NCI-H2196 treated with DMSO at 0.1 percent for 48 hours (cell line): ENCODE results near the gene EIF4G1.

Experiments
- DNase-seq: peaks from one replicate; lab custom pipeline; 2025; ENCODE audit not compliant: unreplicated experiment; lab: John Stamatoyannopoulos, UW

The EIF4G1 gene

DNA sequence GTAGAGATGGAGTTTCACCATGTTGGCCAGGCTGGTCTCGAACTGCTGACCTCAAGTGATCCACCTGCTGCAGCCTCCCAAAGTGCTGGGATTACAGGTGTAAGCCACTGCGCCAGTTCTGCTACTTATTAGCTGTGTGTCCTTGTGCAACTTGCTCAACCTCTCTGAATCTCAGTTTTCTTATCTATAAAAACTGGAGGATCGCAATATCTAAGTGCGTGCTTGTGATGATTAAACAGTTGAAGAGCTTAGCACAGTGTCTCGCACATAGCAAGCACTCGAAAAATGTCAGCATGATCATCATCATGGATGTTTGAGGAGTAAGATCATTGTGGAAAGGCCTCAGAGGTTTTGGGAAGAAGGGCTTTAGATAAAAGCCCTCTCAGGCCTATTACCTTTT, 36.2 kb downstream of the EIF4G1 start:
- no peak for DNase-seq

- no peak for DNase-seq
Observed at GRCh38 chr3:184351511-184352148, 37.2 kb downstream of the EIF4G1 start.

DNA sequence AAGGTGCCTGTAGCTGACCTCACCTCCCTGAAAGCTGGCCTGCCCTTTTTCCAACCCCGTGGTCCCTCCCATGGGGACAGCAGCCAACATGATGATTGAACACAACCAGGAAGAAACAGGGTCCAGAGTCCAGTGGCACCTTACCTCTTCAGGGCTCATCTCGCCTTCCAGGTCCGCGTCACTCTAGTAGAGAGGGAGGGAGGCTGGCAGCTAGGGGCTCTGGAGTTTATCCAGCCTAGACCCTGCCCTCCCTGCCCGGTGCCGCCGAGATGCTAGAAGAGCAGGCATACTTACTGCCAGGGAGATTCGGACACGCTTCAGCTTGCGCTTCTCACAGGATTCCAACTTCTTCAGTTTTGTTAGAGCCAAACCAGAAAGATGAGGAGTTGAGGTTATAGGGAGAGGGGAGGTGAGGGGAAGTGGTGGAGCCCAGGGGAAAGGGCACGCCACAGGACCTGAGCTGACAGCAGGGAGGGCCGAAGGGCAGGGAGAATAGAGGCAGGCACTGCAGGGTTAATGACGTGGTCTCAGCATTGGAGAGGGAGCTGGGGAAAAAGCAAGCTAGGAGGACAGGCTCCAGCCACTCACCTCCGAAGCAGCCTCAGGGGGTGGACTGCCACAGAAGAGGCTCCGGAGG, 37.9 kb downstream of the EIF4G1 start:
- peak; percentile 46 for DNase-seq

- DNase-seq: no peak
Observed at GRCh38 chr3:184352897-184353545, 38.6 kb downstream of the EIF4G1 start.

- DNase-seq: no peak
Observed at GRCh38 chr3:184353546-184353941, 39.1 kb downstream of the EIF4G1 start.

DNA sequence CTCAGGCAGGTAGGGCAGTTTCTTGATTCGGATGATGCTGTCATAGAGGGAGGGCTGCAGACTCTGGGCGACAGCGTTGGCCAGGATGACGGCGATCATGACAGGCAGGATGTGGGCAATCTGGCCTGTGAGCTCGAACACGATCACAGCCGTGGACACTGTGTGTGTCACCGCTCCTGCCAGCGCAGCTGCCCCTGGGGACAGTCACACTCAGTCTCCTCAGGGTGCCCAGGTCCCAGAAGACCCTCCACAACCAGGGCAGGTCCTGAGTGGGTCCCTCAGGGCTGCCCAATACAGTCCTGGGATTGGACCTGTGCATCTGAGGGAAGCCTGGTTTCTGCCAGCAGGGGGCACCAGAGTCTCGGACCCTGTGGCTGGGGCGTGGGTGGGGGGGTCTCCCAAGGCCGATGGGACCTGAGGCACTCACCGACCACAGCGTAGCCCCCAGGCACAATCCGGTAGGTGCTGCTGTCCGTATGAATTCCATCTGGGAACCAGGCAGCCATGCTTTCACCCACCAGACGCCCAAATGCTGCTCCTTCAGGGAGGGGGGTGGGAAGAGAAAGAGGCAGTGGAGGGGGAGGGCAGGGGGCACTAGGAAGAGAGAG, 39.8 kb downstream of the EIF4G1 start:
- DNase-seq: no peak

DNA sequence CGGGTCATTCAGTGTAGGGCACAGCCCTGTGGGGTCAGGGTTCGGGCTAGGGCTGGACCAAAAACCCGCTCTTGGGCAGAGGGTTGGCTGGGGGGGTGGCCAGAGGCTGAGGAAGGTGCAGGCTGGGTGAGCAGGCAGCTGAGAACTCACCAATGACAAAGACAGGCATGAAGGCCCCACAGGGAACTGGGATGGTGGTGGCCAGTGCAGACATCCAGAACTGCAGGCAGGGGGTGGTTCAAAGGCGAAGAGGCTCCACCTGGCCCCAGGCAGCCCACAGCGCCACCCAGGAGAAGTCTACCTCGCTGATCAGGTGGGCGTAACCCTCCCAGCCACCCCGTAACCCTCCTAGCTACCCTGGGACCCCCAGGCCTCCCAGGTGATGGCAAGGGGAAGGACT, 40.3 kb downstream of the EIF4G1 start:
- DNase-seq: no peak

DNA sequence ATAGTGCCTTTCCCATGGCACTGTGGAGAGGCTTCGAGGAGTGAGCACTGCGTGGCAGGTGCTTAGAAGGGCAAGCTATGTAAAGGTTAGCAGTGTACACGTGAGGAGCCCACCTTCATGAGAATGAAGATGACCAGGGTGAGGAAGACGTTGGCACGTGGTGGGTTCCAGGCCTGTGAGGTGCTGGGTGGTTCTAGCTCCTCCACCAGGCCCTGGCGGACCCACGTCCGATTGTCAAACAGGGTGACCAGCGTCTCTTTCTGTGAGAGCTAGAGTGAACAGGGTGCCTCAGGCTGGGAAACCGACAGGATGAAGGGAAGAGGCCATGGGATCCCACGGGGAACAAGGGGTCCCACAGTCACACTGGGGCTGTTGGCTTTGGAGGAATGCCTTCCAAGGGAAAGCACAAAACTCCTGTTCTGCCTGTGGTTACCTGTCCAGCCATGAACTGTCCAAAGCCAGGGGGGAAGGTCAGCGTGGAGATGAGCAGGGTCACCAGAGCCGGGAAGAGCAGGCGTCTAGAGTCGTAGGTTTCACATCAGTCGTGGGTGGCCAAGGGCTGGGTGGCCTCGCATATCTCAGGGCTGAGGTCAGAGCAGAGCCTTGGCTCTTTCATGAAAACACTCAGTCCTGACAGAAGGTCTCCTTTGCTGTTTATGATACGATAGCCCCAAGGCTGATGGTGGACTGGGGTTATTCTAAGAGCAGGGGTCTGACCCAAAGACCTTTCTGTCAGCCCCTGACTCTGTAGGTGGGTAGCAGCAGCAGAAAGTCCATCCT, 41.0 kb downstream of the EIF4G1 start:
- no peak for DNase-seq

GRCh38 chr3:184357248-184358123, 43.1 kb downstream of the EIF4G1 start:
- DNase-seq: no peak

DNA sequence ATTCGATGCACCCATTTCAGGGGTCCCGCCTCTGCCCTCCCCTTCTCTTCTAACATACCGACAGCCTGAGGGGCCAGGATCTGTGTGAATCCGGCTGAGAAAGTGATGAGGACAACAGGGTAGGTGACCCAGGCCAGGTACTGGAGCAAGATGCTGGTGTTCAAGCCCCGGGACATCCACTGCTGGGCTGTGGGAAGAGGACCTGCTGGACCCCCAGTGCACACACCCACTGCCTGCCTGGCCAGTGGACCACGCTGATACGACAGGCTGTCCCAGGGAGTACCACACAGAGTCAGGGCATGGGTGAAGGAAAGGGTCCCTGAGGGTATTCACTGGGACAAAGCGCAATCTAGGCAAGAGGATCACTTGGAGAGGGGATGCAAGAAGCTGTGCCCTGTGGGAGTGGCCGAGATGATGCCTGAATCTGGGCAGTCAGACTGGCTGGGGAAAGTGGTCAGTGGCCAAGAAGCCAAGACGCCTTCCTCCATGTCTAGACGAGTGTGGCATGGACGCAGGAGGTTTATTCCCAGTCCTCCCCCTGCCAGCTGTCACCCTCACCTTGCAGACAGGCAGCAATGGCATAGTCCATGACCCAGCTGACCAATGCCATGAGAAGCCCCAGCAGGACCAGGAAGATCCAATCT, 43.8 kb downstream of the EIF4G1 start:
- no peak for DNase-seq

- no peak for DNase-seq
Observed at GRCh38 chr3:184358921-184359350, 44.5 kb downstream of the EIF4G1 start.

- DNase-seq: no peak
Observed at GRCh38 chr3:184359610-184360009, 45.2 kb downstream of the EIF4G1 start.

DNA sequence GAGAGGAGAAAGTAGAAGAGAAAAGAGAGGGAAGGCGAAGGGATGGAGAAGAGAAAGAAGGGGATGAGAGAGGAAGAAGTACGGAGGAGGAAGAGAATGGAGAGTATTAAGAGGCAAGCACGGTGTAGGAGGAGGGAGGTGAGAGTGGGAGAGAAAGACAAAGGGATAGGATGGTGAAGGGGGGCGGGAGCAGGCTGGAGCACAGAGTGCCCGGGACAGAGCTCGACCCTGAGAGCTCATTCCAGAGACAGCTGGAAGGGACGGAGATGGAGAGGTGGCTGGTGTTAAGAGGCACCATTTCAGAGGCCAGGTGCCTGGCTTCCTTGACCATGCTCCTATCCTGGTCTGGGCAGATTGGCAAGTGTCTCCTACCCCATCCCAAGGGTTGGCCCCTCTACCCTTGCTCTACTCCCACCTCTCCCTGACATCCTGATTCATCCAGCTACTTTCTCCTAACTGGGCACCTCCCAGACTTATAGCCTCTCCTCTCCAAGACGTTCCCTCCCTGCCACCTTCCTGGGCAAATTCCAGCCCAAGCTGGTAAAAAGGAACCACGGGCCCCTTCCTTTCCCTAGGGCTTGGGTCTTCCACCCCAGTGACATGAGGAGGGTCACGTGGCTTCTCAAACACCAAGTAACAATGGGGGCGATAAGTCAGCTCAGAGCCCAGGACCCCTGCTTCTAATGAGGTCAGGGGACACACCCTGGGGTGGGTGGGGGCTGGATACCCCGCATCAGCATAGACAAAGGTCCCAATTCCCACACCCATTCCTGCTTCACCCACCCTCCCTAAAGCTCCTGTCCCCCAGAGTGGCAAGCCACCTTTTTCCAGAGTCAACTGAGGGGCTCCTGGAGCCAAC, 45.9 kb downstream of the EIF4G1 start:
- no peak for DNase-seq

GRCh38 chr3:184360929-184361531, 46.6 kb downstream of the EIF4G1 start:
- DNase-seq: no peak

DNA sequence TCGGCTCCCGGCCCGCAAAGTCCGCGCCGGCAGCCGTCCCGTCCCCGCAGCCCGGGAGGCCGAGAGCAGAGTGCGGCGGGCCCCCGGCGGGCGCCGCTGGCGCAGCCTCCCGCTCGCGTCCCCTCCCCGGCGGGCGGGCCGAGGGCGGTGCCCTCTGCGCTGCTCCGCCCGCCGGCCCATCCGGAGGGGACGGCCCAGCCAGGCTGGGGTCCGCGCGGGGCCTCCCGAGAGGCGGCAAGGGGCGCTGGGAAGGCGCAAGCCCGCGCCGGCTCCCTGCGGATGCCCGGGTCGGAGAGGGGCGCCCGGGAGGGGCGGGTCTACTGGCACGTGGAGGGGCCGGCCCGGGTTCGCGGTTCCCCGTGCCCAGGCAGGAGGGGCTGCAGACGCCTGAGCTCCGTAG, 47.1 kb downstream of the EIF4G1 start, which contains the start of the genes CLCN2 and POLR2H:
Gene CLCN2 (minus strand): TSS at position 74 of the 400 bp plus-strand sequence. CDS start 126 bp downstream, outside the sequence.
Gene POLR2H (plus strand): TSS at position 179 of the 400 bp plus-strand sequence. CDS start 1,783 bp downstream, outside the sequence.
- DNase-seq: peak; percentile 71

DNA sequence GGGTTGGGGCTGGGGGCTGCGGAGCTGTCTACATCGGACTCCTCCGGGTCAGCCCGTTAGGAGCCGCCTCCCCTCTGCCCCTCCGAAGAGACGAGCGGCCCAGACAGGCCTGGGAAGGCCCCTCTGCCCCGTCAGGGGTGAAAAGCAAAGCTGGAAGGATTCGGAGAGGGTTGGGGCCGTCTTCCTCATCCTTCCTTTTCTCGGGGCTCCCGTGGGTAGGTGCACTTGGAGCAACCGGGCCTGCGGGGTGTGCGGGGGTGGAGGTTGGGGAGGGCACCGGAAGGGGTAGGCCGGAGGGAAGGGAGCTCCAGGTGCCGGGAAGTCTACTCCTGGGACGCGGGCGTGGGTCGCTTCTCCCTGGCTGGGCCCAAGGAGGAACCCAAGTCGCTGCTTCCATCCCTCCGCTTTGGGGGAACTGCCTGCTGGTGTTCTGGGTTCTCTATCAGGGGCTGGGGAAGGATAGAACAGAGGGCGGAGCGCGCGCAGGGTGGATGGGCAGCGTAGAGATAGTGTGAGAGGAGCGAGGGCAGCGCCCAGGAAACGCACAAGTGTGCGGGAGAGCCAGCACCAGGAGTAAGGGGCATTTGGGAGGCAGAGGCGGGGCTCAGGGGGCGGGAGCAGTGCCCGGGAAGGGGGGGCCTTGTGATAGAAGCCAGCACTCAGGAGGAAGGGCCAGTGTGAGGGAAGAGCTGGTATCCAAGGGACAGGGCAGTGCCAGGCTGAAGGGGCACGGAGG, 47.7 kb downstream of the EIF4G1 start:
- peak; percentile 99 for DNase-seq
